NCI-H69 (cell line): Measurements from ENCODE around the gene MEF2C.
A peak's percentile ranks its signal among the peaks of the same experiment; 100 is the strongest.

Source experiments
- DNase-seq: peaks from one replicate; lab custom pipeline; 2025; lab: John Stamatoyannopoulos, UW

MEF2C gene

DNA sequence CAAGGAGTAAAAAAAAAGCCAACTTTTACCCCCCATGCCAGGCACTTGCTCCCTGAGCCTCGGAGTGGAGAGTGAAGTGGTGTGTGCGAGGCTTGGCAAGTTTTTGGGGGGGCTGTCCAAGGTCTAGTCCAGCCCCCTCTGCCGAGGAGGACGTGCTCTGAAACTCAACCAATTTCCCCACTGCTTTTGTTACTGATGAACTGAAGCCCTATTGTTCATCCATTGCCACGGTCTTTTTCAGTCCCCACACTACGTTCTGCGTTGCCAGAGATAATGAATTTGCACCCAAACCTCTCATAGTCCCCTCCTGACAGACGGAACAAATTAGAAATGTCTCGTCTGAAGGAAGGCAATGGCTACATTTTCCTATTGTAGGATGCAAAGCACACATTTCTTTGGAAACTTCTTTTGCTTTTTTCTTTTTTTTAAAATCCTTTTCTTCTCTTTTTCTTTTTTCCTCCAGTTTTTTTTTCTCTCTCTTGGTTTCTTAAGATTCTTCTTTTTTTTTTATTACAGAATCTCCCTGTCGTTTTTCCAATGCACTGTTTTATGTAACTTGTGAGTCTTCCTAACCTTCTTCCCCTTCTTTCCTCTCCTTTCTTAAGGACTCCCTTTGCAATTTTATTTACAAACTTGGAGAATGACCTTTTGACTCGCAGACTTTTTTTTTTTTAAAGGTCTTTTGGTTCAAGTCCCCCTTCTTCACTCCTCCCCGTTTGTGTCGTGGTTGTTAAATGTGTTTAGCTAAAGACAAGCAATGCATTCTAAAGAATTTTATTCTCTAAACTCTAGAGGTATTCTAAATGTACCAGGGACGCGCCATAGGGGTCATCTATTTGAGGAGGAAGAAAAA lies 209.5 kb downstream of the MEF2C start:
- DNase-seq: peak; percentile 94

DNA sequence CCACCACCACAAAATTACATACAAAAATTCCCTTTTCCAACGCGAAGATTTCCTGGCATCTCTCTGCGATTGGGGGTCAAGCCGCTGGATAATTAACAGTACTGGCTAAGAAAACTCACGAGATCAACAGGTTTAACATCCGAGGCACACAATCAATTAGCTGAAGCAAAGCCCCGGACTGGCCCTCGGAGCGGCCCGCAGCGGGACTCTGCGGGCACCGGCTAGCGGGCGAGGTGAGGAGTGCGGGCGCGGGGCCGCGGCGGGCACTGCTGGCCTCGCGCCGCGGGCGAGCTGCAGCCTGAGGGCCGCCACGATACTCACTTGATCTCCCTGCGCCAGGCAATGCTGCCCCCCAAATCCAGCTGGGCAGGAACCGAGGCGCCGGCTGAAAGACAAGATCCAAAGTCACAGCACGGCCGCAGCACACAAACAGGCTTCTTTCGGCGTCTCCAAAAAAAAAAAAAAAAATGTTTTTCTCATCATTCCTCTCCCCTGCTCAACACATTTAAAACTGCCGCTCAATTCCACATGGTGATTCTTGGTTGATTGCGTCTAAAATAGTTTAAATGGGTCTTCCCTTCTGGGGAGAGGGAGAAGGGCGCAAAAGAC lies 210.2 kb downstream of the MEF2C start:
- peak; percentile 80 for DNase-seq

DNA sequence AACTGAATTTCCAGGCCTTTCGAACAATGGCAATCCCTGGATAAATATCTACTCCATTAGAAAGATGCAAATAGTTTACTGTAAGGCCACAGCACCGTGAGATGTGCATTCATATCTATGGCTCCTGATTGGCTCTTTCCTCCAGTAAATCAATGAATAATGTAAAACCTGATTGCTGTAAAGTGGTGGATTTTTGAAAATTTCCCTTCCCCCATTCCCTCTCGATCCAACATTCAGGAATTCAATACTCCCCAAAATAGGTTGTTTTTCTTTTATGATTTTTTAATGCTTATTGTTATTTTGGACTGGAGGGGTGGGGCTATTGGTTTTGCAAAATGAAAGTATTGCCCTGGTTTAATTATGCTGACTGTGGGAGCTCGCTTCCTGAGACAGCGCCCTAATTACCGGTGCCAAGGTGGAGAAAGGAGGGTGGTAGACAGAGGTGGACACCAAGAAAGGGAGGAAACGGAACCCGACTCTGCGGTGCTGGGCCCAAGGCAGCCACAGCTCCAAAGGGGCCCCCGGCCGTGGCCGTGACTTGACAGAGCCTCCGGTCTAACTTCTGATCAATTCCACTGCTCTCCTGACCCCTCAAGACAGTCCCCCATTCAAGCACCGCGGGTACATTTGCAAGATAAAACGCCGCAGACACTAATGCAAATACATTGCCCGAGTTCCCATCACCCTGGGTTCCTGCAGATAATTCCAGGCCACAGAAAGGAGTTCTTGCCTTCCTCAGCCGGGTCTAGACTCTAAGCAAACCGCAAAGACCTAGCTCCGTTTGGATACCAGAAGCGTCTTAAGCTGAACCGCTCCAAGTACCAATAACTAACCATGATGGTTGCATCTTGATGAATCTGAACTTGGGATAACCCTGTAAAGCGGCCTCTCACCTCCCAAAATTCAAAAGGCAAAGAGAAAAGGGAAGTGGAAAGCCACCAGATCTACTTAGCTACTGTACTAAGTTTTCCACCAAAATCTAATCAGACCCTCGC lies 211.2 kb downstream of the MEF2C start:
- DNase-seq: peak; percentile 93

GRCh38 chr5:88671106-88671504 lies 211.9 kb downstream of the MEF2C start:
- peak; percentile 81 for DNase-seq

DNA sequence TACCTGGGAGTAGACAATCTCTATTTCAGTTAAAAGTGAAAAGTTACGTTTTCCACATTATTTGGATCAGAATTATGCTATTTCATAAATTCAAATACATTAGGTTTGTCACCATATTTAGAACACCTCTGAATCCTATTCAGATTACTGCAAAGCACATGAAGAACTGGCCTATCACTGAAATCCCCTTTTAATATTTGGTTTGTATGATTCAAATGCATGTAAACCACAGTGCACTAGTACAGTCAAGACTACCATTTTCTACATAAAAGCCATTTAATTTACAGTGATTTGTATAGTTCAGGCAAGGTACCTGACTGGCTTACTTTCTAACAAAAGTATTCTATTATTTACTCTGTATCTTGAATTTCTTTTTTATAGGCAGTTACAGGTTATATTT lies 212.5 kb downstream of the MEF2C start:
- no peak for DNase-seq

GRCh38 chr5:88669371-88670050 lies 213.5 kb downstream of the MEF2C start:
- DNase-seq: peak; percentile 76

DNA sequence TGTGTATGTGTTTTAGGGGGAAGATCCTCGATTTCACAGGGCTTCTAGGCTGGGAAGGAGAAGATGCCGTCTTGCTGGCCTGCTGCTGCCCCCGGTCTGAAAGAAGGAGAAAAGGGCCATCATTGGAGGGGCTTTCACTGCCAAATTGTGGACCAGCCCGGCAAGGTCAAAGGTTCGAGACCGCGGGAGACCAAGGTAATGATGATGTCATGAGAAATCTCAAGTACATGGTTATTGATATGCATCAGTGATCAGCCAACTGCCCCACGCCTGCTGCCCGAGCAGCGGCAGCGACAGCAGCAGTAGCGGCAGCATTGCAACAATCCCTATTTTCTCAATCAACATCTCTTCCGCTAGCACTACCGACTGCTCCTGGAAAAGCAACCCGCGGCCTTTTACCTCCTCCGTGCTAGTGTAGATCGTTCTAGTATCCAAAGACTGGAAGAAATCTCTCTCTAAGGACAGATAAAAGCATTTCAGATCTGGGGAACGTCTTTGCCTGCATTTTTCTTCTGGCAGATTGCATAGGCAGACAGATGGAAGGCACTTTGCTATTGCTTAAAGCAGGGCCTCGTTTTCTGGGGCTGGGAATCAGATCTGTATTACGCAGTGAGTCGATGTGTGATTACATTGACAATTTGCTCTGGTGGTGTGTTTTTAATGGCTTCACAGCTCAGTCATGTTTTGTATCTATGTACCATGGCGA lies 215.3 kb downstream of the MEF2C start:
- DNase-seq: peak; percentile 92
